Heart left ventricle (tissue), 16 donors: ENCODE results near the gene PBX1. TPM values are rescaled to one million over a fixed set of nuclear protein-coding genes. Genes with fewer than 3 reads are reported as not detected.

Source experiments
- ATAC-seq, 4 donors: fragments of 200-7000 bp; cut with Tn5 transposase; one replicate each; pipeline ENCODE4 v1.9.1; 2020 to 2022; ENCODE audit warnings: moderate library complexity in 4 of 4, mild to moderate bottlenecking in 3 of 4, moderate number of reproducible peaks in 1 of 4
- DNase-seq, 5 donors: peaks; one replicate each; pipeline ENCODE4 v3.0.0-alpha.2; 2020
- H3K27ac ChIP-seq, 12 donors: fragments of 200-600 bp; sonication (generic) in 4 of 12; one replicate each; pipeline versions ENCODE4 v1.5.0 to v1.8.0; 2016 to 2022; ENCODE audit warnings: mild to moderate bottlenecking in 2 of 12
- H3K27me3 ChIP-seq, 9 donors: fragments of 200-600 bp; sonication (generic) in 2 of 9; one replicate each; pipeline versions ENCODE4 v1.5.1 to v1.8.0; 2016 to 2022; ENCODE audit warnings: mild to moderate bottlenecking in 3 of 9
- H3K36me3 ChIP-seq, 9 donors: fragments of 200-600 bp; sonication (generic) in 2 of 9; one replicate each; pipeline versions ENCODE4 v1.5.0 to v1.8.0; 2018 to 2022; ENCODE audit warnings: mild to moderate bottlenecking in 2 of 9
- H3K4me1 ChIP-seq, 12 donors: fragments of 200-600 bp; sonication (generic) in 4 of 12; one replicate each; pipeline versions ENCODE4 v1.5.0 to v1.8.0; 2016 to 2022; ENCODE audit warnings: mild to moderate bottlenecking in 3 of 12
- H3K4me3 ChIP-seq, 12 donors: fragments of 200-600 bp; sonication (generic) in 4 of 12; one replicate each; pipeline versions ENCODE4 v1.5.0 to v1.8.0; 2017 to 2022; ENCODE audit warnings: mild to moderate bottlenecking in 9 of 12, moderate library complexity in 4 of 12
- H3K9me3 ChIP-seq, 12 donors: fragments of 200-600 bp; sonication (generic) in 4 of 12; one replicate each; pipeline versions ENCODE4 v1.5.0 to v1.8.0; 2016 to 2022; ENCODE audit warnings: mild to moderate bottlenecking in 1 of 12
- POLR2A ChIP-seq, 2 donors: fragments of 450-650 bp; IDR thresholded peaks; one replicate each; pipeline ENCODE4 v1.6.1; 2017; ENCODE audit warnings: antibody characterized with exemption in 2 of 2, mild to moderate bottlenecking in 2 of 2, moderate library complexity in 2 of 2
- WGBS, 4 donors: extraction: QIAGEN DNeasy Blood & Tissue Kit in 2 of 4; methylation state at CpG; one replicate each; pipeline versions ENCODE4 v1.1.5 to v1.1.7; 2013 to 2018; 5-methylcytosine and 5-hydroxymethylcytosine counted together
- intact Hi-C, 10 donors: fragments of 100-400 bp; cut with DNase I; formaldehyde crosslinking; loops; one replicate each; pipeline versions ENCODE4 v1.11.1 to v1.14.2; 2022
- polyA plus RNA-seq, 2 donors: library from polyadenylated mRNA; stranded (reverse); fragments of 200-250 nt; gene quantifications; one replicate each; pipeline ENCODE4 v1.2.3, GENCODE V29; 2013
- total RNA-seq, 9 donors: library from RNA; depleted of rRNA in 2 of 9; stranded (reverse); fragments of >200 nt in 2 of 9; fragmentation: NEBNext Ultra II Directional in 3 of 9; extraction: Animal tissue kit (Norgen Biotek cat#: 25700) in 3 of 9; gene quantifications; one replicate each; pipeline versions ENCODE4 v1.1.0 to v1.2.4, GENCODE V29; 2016 to 2023
- TF ChIP-seq, protein P1 (sequence below), 12 donors: fragments of 200-600 bp; sonication (generic) in 4 of 12; IDR thresholded peaks; one replicate each; pipeline versions ENCODE4 v1.5.0 to v1.8.0; 2018 to 2022; ENCODE audit warnings: antibody characterized with exemption in 12 of 12, mild to moderate bottlenecking in 5 of 12
- donor health status: ischemic (EF 13 %, LVEDD 7.1; RV severe dilation, severe dysfunction).
- donor health status: healthy with polysubstance abuse.
- donor health status: DM: no; HTN: yes; CAD: no.
- donor health status: DM: no; HTN: no; CAD: no.
- donor health status: ischemic (EF 25% LVEDD 6.9; RV normal size, moderate dysfunction).
- donor health status: ischemic (EF 25% LVEDD 5.7; RV mildly dilated, moderate dysfunction).
- donor health status: healthy.
- donor health status: DM: yes; HTN: yes; CAD: no.
- donor health status: ischemic (EF 35%, LVEDD 5.7; RV mildly dilated, moderate dysfunction).
- donor health status: nonischemic (EF 11% LVEDD 7.7; RV severe dilation, severe dysfunction).
- donor health status: DM: yes; HTN: yes; CAD: no.
- donor health status: PGD.
- donor health status: ischemic (EF 29% LVEDD 5.4; RV normal size, mild dysfunction).
- donor health status: nonischemic (EF 23%, LVEDD 6.1; RV moderate dilation, normal function).

Gene PBX1
- total and polyA plus RNA-seq, 11 donors, result 15.2 to 78.2 (median 59.1) TPM

GRCh38 chr1:164644774-164645644 lies 86.0 kb downstream of the PBX1 start:
- peaks cover 0 to 89% (median 51%) of the 10 kb centered on the region in 12 donors for H3K4me1 ChIP-seq
- peak overlapping the region in 8 of 12 donors; percentile 1 to 80 (median 23) for H3K27ac ChIP-seq
- intact Hi-C loops, result loop anchor here in 2 of 10 donors (5.0 kb wide), 2 partner anchors 62 to 67 kb away; no protein-coding TSS in a partner anchor
- H3K27me3 ChIP-seq, result no peaks in the 10 kb centered on the region
- peaks cover 0 to 4% (median 0%) of the 10 kb centered on the region in 9 donors for H3K36me3 ChIP-seq
- 25 to 43% (median 37%) methylated on average over 6 of the region's 6 CpGs for WGBS, 4 donors
- no peak for TF ChIP-seq POLR2A (IDR thresholded peaks at IDR 0.05)
- TF ChIP-seq, protein P1, sequence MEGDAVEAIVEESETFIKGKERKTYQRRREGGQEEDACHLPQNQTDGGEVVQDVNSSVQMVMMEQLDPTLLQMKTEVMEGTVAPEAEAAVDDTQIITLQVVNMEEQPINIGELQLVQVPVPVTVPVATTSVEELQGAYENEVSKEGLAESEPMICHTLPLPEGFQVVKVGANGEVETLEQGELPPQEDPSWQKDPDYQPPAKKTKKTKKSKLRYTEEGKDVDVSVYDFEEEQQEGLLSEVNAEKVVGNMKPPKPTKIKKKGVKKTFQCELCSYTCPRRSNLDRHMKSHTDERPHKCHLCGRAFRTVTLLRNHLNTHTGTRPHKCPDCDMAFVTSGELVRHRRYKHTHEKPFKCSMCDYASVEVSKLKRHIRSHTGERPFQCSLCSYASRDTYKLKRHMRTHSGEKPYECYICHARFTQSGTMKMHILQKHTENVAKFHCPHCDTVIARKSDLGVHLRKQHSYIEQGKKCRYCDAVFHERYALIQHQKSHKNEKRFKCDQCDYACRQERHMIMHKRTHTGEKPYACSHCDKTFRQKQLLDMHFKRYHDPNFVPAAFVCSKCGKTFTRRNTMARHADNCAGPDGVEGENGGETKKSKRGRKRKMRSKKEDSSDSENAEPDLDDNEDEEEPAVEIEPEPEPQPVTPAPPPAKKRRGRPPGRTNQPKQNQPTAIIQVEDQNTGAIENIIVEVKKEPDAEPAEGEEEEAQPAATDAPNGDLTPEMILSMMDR (IDR thresholded peaks at IDR 0.05), result no peak
- DNase-seq (no peak), ATAC-seq (peak in 2 of 4 donors; percentile 13 to 47)
- no peaks in the 10 kb centered on the region for H3K9me3 ChIP-seq
- no peak overlapping the region for H3K4me3 ChIP-seq

DNA sequence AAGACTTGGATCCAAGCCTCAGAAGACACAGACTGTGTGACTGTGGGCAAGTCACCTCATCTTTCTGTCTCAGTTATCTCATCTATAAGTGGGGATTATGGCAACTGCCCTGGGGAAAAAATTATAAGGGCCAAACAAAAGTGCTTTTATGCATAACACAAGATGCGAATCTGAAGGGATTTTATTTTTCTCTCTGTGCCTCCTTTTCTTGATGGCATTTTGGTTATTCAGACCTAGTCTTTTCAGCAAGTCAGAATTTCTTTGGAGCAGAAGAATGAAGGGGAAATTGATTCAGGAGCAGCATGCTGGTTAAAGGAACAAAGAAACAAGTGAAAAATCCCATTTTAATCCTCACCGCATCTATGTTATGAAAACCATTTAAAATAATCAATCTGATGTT lies 86.9 kb downstream of the PBX1 start:
- H3K9me3 ChIP-seq, result no peaks in the 10 kb centered on the region
- ATAC-seq (no peak), DNase-seq (no peak)
- H3K4me1 ChIP-seq, result peaks cover 0 to 80% (median 44%) of the 10 kb centered on the region in 12 donors
- WGBS, 4 donors, result 95 to 97% (median 95%) methylated on average over 2 of the region's 2 CpGs
- TF ChIP-seq, protein P1 (IDR thresholded peaks at IDR 0.05), result no peak
- no peak for TF ChIP-seq POLR2A (IDR thresholded peaks at IDR 0.05)
- H3K27ac ChIP-seq, result peak overlapping the region in 1 of 12 donors; percentile 80
- H3K36me3 ChIP-seq, result peaks cover 0 to 4% (median 0%) of the 10 kb centered on the region in 9 donors
- H3K4me3 ChIP-seq, result no peak overlapping the region
- intact Hi-C loops, result loop anchor here in 1 of 10 donors (5.0 kb wide), 1 partner anchor 61 kb away; no protein-coding TSS in a partner anchor
- no peaks in the 10 kb centered on the region for H3K27me3 ChIP-seq

DNA sequence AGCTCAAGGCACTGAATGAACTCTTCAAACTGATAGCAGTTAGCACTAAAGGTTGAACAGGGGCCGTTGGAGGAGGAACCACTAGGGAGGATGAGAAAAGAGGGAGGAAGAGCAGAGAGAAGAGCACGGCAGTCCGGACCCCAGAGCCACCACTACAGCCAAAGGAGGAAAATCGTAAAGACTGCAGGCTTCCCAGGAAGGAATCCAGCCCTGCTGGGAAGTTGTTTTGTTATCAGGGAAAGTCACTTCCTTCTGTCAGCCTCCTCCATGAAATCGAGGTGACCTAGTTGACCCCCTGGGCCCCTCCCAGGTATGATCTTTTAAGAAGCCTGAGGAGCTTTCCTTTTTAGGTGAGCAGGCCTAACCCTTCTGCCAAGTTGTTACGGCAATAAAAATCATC lies 88.2 kb downstream of the PBX1 start:
- intact Hi-C loops, result loop anchor here in 1 of 10 donors (5.0 kb wide), 1 partner anchor 60 kb away; no protein-coding TSS in a partner anchor
- peaks cover 0 to 72% (median 37%) of the 10 kb centered on the region in 12 donors for H3K4me1 ChIP-seq
- no peak for ATAC-seq

More for the DNA sequence above, 88.2 kb downstream of the PBX1 start:
- no peak for DNase-seq
- 41 to 54% (median 44%) methylated on average over 6 of the region's 6 CpGs for WGBS, 4 donors
- H3K36me3 ChIP-seq, result peaks cover 0 to 4% (median 0%) of the 10 kb centered on the region in 9 donors
- H3K27ac ChIP-seq, result peak overlapping the region in 1 of 12 donors; percentile 80
- no peak overlapping the region for H3K4me3 ChIP-seq
- TF ChIP-seq, protein P1 (IDR thresholded peaks at IDR 0.05), result no peak
- TF ChIP-seq POLR2A (IDR thresholded peaks at IDR 0.05), result no peak
- H3K27me3 ChIP-seq, result no peaks in the 10 kb centered on the region
- no peaks in the 10 kb centered on the region for H3K9me3 ChIP-seq
